Skin epidermis (tissue), 12 donors: ENCODE measurements around the gene GM2A.

Experiments used
- H3K27ac ChIP-seq, 21 experiments: fragments of 200-600 bp; sonication (generic) in 11 of 21; one replicate each; pipeline ENCODE4 v1.5.0; 2020; ENCODE audit warnings: mild to moderate bottlenecking in 3 of 21, inconsistent platforms in 2 of 21, moderate library complexity in 2 of 21
- H3K4me3 ChIP-seq, 7 experiments: fragments of 200-600 bp; sonication (generic) in 2 of 7; one replicate each; pipeline ENCODE4 v1.5.0; 2020; ENCODE audit warnings: inconsistent platforms in 2 of 7, mild to moderate bottlenecking in 2 of 7, moderate library complexity in 1 of 7

GM2A gene

GRCh38 chr5:151248651-151249050, 4.3 kb upstream of the GM2A start:
- Histone ChIP-seq H3K4me3 (no peak overlapping the region), H3K27ac (no peak overlapping the region)

GRCh38 chr5:151249281-151249680, 3.7 kb upstream of the GM2A start:
- no peak overlapping the region for H3K4me3 ChIP-seq

GRCh38 chr5:151250346-151251000, 2.5 kb upstream of the GM2A start:
- H3K4me3 ChIP-seq: no peak overlapping the region

More at GRCh38 chr5:151249281-151249680, 3.7 kb upstream of the GM2A start:
- H3K27ac ChIP-seq: no peak overlapping the region

GRCh38 chr5:151251001-151251551, 1.9 kb upstream of the GM2A start:
- Histone ChIP-seq H3K27ac (peak overlapping the region in 1 of 21 experiments; percentile 1), H3K4me3 (no peak overlapping the region)

More at GRCh38 chr5:151250346-151251000, 2.5 kb upstream of the GM2A start:
- H3K27ac ChIP-seq: peak overlapping the region in 1 of 21 experiments; percentile 1

- Histone ChIP-seq H3K4me3 (no peak overlapping the region), H3K27ac (peak overlapping the region in 2 of 21 experiments; percentile 47 to 56)
Observed at GRCh38 chr5:151251621-151252020, 1.4 kb upstream of the GM2A start.

GRCh38 chr5:151253605-151253950, 593 bp downstream of the GM2A start:
- H3K27ac ChIP-seq: peak overlapping the region in 20 of 21 experiments; percentile 73 to 94 (median 84)
- H3K4me3 ChIP-seq: peak overlapping the region; percentile 48 to 78 (median 65)

GRCh38 chr5:151254556-151254955, 1.6 kb downstream of the GM2A start:
- H3K4me3 ChIP-seq: peak overlapping the region; percentile 48 to 78 (median 65)
- peak overlapping the region in 17 of 21 experiments; percentile 16 to 94 (median 62) for H3K27ac ChIP-seq

GRCh38 chr5:151254990-151255389, 2.0 kb downstream of the GM2A start:
- H3K27ac ChIP-seq: peak overlapping the region in 16 of 21 experiments; percentile 27 to 94 (median 60)
- H3K4me3 ChIP-seq: peak overlapping the region in 6 of 7 experiments; percentile 5 to 78 (median 66)

- H3K4me3 ChIP-seq: peak overlapping the region in 3 of 7 experiments; percentile 5 to 78 (median 67)
- peak overlapping the region in 15 of 21 experiments; percentile 27 to 94 (median 60) for H3K27ac ChIP-seq
Observed at GRCh38 chr5:151255621-151256286, 2.8 kb downstream of the GM2A start.

GRCh38 chr5:151257731-151258181, 4.8 kb downstream of the GM2A start:
- H3K4me3 ChIP-seq: no peak overlapping the region
- H3K27ac ChIP-seq: peak overlapping the region in 20 of 21 experiments; percentile 2 to 94 (median 68)

- Histone ChIP-seq H3K27ac (peak overlapping the region in 19 of 21 experiments; percentile 2 to 94 (median 69)), H3K4me3 (no peak overlapping the region)
Observed at GRCh38 chr5:151258201-151258611, 5.2 kb downstream of the GM2A start.

- Histone ChIP-seq H3K27ac (peak overlapping the region in 19 of 21 experiments; percentile 17 to 94 (median 69)), H3K4me3 (no peak overlapping the region)
Observed at GRCh38 chr5:151258816-151259215, 5.8 kb downstream of the GM2A start.

GRCh38 chr5:151259931-151260330, 6.9 kb downstream of the GM2A start:
- Histone ChIP-seq H3K4me3 (no peak overlapping the region), H3K27ac (peak overlapping the region in 4 of 21 experiments; percentile 17 to 94 (median 40))

GRCh38 chr5:151262532-151262931, 9.5 kb downstream of the GM2A start:
- H3K4me3 ChIP-seq: no peak overlapping the region
- peak overlapping the region in 2 of 21 experiments; percentile 67 to 85 for H3K27ac ChIP-seq

- Histone ChIP-seq H3K27ac (peak overlapping the region in 20 of 21 experiments; percentile 39 to 85 (median 69)), H3K4me3 (no peak overlapping the region)
Observed at GRCh38 chr5:151264113-151264512, 11.1 kb downstream of the GM2A start.

- Histone ChIP-seq H3K27ac (no peak overlapping the region), H3K4me3 (no peak overlapping the region)
Observed at GRCh38 chr5:151267491-151268260, 14.7 kb downstream of the GM2A start.

GRCh38 chr5:151270599-151270998, 17.6 kb downstream of the GM2A start:
- H3K4me3 ChIP-seq: no peak overlapping the region
- no peak overlapping the region for H3K27ac ChIP-seq

GRCh38 chr5:151271336-151271735, 18.4 kb downstream of the GM2A start:
- Histone ChIP-seq H3K27ac (no peak overlapping the region), H3K4me3 (no peak overlapping the region)

- no peak overlapping the region for H3K4me3 ChIP-seq
Observed at GRCh38 chr5:151274666-151275065, 21.7 kb downstream of the GM2A start.

GRCh38 chr5:151275803-151276202, 22.8 kb downstream of the GM2A start:
- H3K4me3 ChIP-seq: no peak overlapping the region
- no peak overlapping the region for H3K27ac ChIP-seq

More at GRCh38 chr5:151274666-151275065, 21.7 kb downstream of the GM2A start:
- peak overlapping the region in 1 of 21 experiments; percentile 5 for H3K27ac ChIP-seq
